Prostate gland (tissue), 2 donors: ENCODE measurements around the gene USP19. TPM values are rescaled to one million over a fixed set of nuclear protein-coding genes. Genes with fewer than 3 reads are reported as not detected.

Source experiments
- DNase-seq: peaks from one replicate; pipeline ENCODE4 v3.0.0-alpha.2; 2019; ENCODE audit warnings: low spot score
- H3K27ac ChIP-seq, 2 donors: fragments of 200-600 bp; sonication (generic); 2 replicates each; pipeline ENCODE4 v1.5.1; 2017 to 2019
- H3K27me3 ChIP-seq: fragments of 200-600 bp; sonication (generic); replicated peaks from 2 replicates; pipeline ENCODE4 v1.5.1; 2019; ENCODE audit not compliant: insufficient read depth
- H3K36me3 ChIP-seq, 2 donors: fragments of 200-600 bp; sonication (generic); 1 replicate in 1 of 2; 2 replicates in 1 of 2; pipeline versions ENCODE4 v1.5.1 to v1.8.1; 2017 to 2019
- H3K4me1 ChIP-seq: fragments of 200-600 bp; sonication (generic); replicated peaks from 2 replicates; pipeline ENCODE4 v1.5.1; 2019
- H3K4me3 ChIP-seq, 2 donors: fragments of 200-600 bp; sonication (generic); 2 replicates each; pipeline ENCODE4 v1.5.1; 2017 to 2019
- H3K9me3 ChIP-seq: fragments of 200-600 bp; sonication (generic); 2 replicates; pipeline ENCODE4 v1.5.1; 2017
- POLR2A ChIP-seq: fragments of 450-650 bp; IDR thresholded peaks from one replicate; pipeline ENCODE4 v1.6.1; 2016; ENCODE audit warnings: antibody characterized with exemption, mild to moderate bottlenecking
- POLR2AphosphoS5 ChIP-seq: sonication (generic); formaldehyde crosslinking; IDR thresholded peaks from one replicate; pipeline ENCODE4 v1.6.1; 2017; ENCODE audit warnings: antibody characterized with exemption
- WGBS: methylation state at CpG from one replicate; pipeline ENCODE4 v1.1.5; 2018; 5-methylcytosine and 5-hydroxymethylcytosine counted together
- intact Hi-C: fragments of 100-400 bp; cut with DNase I; formaldehyde crosslinking; loops from one replicate; pipeline ENCODE4 v1.14.2; 2022
- total RNA-seq, 2 donors: library from RNA; depleted of rRNA; stranded (reverse); fragments of >200 nt; gene quantifications; one replicate each; pipeline ENCODE4 v1.1.0, GENCODE V29; 2016
- TF ChIP-seq, protein P1 (sequence below), 4 experiments: fragments of 200-600 bp in 2 of 4; fragments of 450-650 bp in 2 of 4; sonication (generic) in 2 of 4; IDR thresholded peaks; 1 replicate in 3 of 4; 2 replicates in 1 of 4; pipeline ENCODE4 v1.5.1; 2016 to 2019; ENCODE audit warnings: antibody characterized with exemption in 4 of 4, mild to moderate bottlenecking in 2 of 4, moderate library complexity in 2 of 4

The USP19 gene, protein sequence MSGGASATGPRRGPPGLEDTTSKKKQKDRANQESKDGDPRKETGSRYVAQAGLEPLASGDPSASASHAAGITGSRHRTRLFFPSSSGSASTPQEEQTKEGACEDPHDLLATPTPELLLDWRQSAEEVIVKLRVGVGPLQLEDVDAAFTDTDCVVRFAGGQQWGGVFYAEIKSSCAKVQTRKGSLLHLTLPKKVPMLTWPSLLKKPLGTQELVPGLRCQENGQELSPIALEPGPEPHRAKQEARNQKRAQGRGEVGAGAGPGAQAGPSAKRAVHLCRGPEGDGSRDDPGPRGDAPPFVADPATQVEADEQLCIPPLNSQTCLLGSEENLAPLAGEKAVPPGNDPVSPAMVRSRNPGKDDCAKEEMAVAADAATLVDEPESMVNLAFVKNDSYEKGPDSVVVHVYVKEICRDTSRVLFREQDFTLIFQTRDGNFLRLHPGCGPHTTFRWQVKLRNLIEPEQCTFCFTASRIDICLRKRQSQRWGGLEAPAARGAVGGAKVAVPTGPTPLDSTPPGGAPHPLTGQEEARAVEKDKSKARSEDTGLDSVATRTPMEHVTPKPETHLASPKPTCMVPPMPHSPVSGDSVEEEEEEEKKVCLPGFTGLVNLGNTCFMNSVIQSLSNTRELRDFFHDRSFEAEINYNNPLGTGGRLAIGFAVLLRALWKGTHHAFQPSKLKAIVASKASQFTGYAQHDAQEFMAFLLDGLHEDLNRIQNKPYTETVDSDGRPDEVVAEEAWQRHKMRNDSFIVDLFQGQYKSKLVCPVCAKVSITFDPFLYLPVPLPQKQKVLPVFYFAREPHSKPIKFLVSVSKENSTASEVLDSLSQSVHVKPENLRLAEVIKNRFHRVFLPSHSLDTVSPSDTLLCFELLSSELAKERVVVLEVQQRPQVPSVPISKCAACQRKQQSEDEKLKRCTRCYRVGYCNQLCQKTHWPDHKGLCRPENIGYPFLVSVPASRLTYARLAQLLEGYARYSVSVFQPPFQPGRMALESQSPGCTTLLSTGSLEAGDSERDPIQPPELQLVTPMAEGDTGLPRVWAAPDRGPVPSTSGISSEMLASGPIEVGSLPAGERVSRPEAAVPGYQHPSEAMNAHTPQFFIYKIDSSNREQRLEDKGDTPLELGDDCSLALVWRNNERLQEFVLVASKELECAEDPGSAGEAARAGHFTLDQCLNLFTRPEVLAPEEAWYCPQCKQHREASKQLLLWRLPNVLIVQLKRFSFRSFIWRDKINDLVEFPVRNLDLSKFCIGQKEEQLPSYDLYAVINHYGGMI (N-terminal part only)
- 10 to 100 TPM; 62.7 to 98.2 TPM for total RNA-seq

DNA sequence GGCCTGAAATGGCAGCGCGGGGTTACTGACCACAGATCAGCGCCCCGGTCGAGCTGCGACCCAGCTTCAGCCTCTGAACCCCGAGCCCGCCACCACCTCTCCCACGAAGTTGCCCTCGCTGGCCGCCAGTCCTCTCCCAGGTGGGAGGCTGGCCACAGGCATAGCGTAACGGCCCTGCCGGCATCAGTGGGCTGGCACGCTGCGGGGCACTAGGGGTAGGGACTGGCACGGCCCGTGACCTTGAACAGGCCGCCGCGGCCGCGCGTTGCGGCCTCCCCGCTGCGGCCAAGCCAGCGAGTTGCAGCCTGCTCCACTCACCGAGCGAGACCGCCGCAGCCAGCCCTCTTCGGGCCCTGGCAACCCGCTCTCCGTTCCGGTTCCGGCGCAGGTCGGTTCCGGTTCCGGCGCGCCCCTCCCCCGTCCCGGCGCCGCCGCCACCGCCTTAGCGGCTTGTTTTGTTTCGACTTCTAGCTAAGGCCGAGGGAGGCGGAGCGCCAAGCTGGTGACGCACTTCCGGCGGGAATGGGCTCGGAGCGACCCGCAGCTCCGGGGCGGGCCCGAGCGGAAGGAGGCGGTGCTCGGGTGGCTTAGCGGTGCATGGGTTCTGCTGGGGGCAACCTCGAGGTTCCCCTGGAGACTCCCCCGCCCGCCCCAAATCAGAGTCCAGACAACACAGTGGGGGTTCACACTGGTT, at the start of gene USP19:
Gene USP19 (minus strand): TSS at position 386 of the 694 bp plus-strand sequence. CDS start 1,678 bp downstream, outside the sequence.
- no peaks in the 10 kb centered on the region for H3K27me3 ChIP-seq
- WGBS: under 1% methylated on average over 70 of the region's 70 CpGs
- no peaks in the 10 kb centered on the region for H3K9me3 ChIP-seq
- TF ChIP-seq POLR2A (peak; percentile 61), POLR2AphosphoS5 (peak; percentile 99)
- TF ChIP-seq, protein P1, sequence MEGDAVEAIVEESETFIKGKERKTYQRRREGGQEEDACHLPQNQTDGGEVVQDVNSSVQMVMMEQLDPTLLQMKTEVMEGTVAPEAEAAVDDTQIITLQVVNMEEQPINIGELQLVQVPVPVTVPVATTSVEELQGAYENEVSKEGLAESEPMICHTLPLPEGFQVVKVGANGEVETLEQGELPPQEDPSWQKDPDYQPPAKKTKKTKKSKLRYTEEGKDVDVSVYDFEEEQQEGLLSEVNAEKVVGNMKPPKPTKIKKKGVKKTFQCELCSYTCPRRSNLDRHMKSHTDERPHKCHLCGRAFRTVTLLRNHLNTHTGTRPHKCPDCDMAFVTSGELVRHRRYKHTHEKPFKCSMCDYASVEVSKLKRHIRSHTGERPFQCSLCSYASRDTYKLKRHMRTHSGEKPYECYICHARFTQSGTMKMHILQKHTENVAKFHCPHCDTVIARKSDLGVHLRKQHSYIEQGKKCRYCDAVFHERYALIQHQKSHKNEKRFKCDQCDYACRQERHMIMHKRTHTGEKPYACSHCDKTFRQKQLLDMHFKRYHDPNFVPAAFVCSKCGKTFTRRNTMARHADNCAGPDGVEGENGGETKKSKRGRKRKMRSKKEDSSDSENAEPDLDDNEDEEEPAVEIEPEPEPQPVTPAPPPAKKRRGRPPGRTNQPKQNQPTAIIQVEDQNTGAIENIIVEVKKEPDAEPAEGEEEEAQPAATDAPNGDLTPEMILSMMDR (IDR thresholded peaks at IDR 0.05): no peak
- H3K4me3 ChIP-seq: peak within 1 kb of the TSS; percentile 92 to 100
- intact Hi-C loops: loop anchor here (2.0 kb wide), 1 partner anchor 16 kb away; the partner anchor contains the start of gene QARS1
- peak within 1 kb of the TSS; percentile 91 to 95 for H3K27ac ChIP-seq
- H3K36me3 ChIP-seq: peaks cover 35 to 42% of the 10 kb centered on the region in 2 donors
- DNase-seq: peak; percentile 94
- H3K4me1 ChIP-seq: peaks cover 6% of the 10 kb centered on the region

DNA sequence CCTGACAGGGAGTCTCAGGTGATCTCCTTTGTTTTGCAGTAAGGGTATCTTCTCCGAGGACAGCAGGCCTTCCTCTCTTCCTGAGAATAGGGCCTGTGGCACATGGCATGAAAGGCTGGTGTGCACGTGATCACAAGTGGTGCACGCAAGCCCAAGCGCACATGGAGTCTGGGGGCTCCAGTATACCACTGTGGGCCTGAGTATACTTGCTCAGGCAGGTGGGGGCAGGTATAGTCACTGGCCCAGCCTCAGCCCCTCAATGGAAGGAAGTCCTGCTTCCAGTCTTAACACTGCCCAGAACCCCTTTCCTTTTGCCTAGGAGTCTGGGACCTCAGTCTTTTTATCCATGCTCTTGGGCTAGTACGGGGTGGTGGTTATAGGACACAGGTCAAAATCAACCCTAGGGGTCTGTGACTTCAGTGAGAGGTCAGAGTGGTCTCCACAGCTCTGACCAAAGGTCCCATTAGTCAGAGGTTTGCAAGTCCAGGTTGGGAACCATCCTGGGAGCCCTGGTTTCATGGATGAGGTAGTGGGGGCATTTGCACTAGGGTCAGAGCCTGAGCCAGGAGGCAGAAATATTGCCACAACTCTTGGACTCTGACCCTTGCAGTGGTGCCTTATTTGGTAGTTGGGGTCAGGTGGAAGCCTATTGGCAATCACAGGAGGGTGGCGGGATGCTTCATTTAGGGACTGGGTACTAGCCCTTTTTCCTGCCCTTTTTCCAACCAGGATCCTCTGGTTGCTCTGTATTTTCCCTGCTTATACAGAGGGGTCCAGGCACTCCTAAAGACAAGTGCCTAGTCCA, 46.3 kb upstream of the USP19 start:
- Histone ChIP-seq H3K27me3 (no peaks in the 10 kb centered on the region), H3K36me3 (no peaks in the 10 kb centered on the region), H3K27ac (peak overlapping the region; percentile 82 to 86), H3K9me3 (no peaks in the 10 kb centered on the region), H3K4me1 (peaks cover 5% of the 10 kb centered on the region), H3K4me3 (peak overlapping the region; percentile 87 to 98)
- DNase-seq: no peak
- TF ChIP-seq POLR2AphosphoS5 (no peak), POLR2A (no peak)
- TF ChIP-seq, protein P1 (IDR thresholded peaks at IDR 0.05): no peak
- intact Hi-C loops: no loop called here
- WGBS: 89% methylated on average over 6 of the region's 6 CpGs

DNA sequence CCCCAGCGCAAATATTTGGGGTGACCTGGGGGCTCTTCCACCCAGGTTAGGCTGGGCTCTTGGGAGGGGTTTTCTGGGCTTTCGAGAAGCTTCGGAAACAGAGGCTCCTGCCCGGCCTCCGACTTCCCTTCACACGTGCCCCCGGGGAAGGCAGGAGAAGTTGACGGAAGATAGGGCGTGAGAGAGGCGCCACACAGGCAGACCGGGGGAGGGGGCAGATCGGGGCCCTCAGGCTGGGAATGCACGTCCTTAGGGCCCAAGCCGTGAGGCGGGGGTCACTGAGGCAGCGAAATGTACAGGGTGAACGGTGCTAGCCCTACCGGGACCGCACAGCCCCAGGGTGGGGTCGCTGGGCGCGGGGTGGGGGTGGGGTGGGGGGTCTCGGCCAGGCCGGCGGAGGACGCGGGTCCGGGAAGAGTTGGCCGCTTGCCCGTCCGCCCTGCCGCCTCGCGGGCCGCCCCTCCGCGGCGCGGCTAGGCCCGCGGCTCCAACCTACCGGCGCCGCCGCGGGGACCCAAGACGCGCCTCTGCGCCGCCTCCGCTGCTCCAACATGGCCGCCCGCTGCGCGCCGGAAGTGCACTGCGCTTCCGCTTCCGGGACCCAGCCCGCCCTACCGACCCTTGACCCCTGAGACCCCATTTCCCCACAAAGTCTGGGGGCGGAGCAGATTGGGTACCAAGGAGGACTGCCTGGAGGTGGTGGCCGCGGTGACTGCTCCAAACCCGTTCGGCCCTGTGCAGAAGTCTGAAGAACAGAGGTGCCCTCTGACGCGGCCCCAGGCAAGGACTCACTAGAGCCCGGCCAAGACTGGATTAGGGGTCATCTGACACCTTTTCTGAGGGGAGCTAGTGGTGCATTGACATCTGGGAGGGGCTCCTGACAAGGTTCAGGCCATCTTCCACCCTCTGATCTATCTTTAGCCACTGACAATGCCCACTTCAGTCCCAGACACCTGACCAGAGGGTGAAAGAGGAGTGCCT, 45.4 kb upstream of the USP19 start, which contains the start of gene CCDC71:
Gene CCDC71 (minus strand): TSS at position 561 of the 981 bp plus-strand sequence. CDS start 2,123 bp downstream, outside the sequence.
- Histone ChIP-seq H3K36me3 (no peaks in the 10 kb centered on the region), H3K27me3 (no peaks in the 10 kb centered on the region), H3K4me3 (peak within 1 kb of the TSS; percentile 87 to 98), H3K9me3 (no peaks in the 10 kb centered on the region), H3K4me1 (peaks cover 5% of the 10 kb centered on the region), H3K27ac (peak within 1 kb of the TSS; percentile 82 to 86)
- intact Hi-C loops: no loop called here
- DNase-seq: peak; percentile 23
- 2% methylated on average over 62 of the region's 69 CpGs for WGBS
- TF ChIP-seq POLR2AphosphoS5 (peak; percentile 65), POLR2A (peak; percentile 16)
- TF ChIP-seq, protein P1 (IDR thresholded peaks at IDR 0.05): no peak
